HG03045 (cell line): ENCODE measurements around the gene AXIN1.
"Not testable (repeated sequence)": the region's sequence is repeated elsewhere in the genome, so short reads cannot be mapped to it uniquely, and the experiment has no call there.

ENCODE experiments used
- ATAC-seq: cut with Tn5 transposase; IDR thresholded peaks from one replicate; pipeline ENCODE4 v1.9.1; 2021; ENCODE audit warnings: mild to moderate bottlenecking, moderate library complexity; ENCODE audit not compliant: unreplicated experiment

AXIN1 gene

DNA sequence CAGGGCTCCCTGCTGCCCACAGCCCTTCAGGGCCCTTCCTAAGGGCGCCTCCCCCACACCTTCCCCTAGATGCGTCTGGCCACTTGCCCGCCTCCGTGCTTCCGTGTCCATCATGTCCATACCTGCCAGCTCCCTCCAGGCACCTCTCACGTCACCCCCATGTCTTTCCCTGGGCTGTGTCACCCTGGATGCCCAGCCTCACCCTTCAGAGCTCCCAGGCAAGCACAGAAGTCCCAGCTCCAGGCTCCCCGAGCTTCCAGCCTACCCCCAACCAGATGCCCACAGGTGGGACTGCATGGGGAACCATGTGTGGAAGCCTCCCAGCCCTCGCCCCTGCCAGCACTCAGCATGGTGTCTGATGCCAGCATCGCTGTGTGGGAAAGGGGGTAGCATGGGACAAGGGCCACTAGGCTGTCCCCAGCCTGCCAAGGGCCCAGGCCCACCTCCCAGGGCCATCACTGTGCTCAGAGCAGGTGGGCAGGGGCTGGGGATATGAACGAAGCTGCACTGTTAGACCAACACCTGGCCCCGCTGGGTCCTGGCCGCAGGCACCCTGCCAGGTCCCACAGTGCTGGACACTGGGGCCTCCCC is 1.9 kb upstream of the AXIN1 start:
- no peak for ATAC-seq

DNA sequence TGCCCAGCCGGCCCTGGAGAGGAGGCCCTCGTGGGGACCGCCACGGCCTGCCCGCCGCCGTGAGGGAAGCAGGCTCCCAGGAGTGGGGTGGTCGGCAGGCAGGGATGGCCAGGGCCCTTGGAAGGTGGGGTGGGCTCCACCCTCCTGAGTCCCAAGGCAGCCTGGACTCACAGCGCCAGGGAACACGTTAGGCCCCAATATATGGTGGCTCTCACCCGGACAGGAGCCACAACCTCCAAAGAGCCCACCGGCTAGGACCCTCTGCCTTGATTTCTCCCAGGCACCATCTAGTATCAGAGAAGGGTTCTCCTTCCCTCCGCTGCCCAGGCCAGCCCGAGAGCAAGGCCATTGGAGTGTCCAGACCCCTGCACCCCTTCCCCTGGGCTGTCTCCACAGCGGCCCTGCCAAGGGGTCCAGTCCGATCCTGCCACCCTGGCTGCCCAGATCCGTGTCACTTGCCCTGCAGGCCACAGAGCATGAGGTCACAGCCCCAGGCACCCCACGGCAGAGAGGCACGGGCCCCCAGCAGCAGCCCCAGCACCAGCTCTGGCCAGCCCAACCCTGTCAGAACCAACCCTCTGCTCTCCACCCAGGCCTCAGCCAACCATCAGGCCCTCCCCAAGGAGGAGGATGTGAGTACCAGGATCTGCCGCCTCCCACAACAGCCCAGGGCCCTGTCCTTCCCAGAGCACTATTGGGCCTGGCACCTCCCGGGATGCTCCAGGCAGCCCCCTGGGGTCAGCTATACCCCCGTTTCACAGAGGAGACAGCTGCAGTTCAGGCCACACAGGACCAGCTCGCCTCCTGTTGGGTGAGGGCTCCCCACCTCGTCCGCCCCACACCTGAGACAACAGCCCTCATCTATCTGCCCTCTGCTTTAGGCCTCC is 1.1 kb upstream of the AXIN1 start:
- ATAC-seq: peak; percentile 8

DNA sequence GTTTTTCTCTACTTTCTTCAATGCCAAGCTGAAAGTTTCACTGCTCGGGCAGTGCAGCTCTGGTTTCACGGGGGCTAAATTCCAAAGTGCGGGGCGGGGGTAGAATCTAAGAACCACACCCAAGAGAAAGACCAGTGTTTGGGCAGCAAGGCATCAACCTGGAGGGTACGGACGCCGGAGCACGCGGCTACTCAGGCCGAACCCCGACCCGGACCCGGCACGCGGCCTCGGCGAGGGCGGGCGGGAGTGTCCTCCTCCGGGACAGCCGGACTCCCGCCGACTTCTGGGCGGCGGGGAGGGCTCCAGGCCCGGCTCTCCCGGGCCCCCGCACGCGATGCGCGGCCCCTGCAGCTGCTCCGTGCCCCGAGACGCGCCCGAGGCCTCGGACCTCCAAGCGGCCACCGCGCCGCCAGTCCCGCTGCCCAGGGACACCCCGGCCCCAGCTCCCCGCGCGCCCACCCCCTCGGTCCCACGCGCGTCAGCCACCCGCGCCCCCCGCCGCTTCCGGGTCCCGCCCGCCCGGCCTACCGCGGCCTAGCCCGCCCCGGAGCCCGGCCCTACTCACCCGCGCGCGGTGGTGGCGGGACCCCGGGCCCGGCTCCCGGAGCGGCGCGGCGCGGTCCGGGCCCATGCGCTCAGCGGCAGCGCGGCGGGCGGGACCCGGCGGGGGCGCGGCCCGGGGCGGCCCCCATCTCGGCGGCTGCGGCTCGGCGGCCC is 561 bp downstream of the AXIN1 start:
- ATAC-seq: peak; percentile 31

DNA sequence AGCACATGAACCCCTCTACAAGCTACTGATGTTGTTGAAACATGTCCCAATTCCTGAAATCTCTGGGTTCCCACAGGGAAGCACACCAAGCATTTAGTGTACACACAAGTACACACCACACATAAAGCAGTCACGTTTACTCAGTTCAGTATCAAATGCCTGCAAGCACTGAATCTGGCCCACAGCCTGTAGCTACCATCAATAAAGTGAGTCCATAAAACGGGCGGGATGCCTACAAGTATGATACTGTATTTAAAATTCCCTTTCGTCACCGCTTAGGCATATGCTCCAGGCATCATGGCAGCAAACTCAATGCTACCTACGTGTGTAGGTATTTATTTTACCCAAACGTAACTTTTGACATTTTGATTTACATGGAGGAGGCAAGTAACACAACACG is 2.3 kb downstream of the AXIN1 start:
- ATAC-seq: no peak

- no peak for ATAC-seq
These were observed 3.3 kb downstream of the AXIN1 start for GRCh38 chr16:349211-349610.

DNA sequence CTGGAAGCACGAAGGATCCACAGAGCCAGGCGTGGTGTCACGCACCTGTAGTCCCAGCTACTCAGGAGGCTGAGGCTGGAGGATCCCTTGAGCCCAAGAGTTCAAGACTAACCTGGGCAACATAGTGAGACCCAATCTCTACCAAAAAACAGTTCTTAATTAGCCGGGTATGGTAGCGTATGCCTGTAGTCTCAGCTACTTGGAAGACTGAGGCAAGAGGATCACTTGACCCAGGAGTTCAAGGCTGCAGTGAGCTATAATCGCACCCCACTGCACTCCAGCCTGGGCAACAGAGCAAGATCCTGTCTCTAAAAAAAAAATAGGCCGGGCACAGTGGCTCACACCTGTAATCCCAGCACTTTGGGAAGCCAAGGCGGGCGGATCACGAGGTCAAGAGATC is 4.0 kb downstream of the AXIN1 start:
- not testable (repeated sequence) for ATAC-seq

GRCh38 chr16:347203-347602 is 5.3 kb downstream of the AXIN1 start:
- no peak for ATAC-seq

- ATAC-seq: no peak
These were observed 5.9 kb downstream of the AXIN1 start for GRCh38 chr16:346587-346986.

GRCh38 chr16:345772-346171 is 6.8 kb downstream of the AXIN1 start:
- no peak for ATAC-seq

DNA sequence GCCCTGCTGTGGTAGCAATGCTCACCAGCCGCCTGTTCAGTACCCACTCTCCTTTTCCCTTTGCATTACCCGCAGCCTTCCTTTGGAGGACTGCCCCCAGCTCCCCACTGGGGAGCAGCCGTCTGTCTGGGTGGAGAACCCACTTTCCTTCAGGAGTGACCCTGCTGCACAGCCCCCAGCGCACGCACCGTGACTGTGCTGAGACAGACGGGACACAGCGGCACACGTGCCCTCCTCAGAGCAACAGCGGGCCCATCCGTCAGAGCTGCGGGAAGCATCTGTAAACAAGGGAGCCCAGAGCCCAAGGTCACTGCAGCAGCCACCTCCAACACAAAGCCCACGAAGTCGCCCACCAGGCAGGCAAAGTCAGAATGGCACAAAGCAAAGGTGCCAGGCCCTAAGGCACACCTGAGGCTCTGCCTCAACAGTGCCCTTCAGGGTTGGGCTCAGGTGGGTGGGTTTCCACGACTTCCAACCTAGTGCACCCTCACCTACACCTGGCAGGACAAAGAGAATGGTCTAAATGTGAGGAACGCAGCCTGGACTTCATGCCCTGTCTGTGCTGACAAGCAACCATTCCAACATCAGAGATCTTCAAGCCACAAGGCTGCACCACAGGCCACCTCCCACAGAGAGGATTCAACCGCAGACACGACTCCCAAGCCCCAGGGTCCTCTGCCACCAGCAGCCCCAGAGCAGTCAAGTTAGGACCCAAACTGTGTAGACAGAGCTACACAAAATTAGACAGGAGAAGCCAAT is 9.9 kb downstream of the AXIN1 start:
- no peak for ATAC-seq

DNA sequence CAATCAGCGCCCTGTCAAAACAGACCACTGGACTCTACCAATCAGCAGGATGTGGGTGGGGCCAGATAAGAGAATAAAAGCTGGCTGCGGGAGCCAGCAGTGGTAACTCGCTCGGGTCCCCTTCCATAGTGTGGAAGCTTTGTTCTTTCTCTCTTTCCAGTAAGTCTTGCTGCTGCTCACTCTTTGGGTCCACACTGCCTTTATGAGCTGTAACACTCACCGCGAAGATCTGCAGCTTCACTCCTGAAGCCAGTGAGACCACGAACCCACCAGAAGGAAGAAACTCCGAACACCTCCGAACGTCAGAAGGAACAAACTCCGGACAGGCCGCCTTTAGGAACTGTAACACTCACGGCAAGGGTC is 10.6 kb downstream of the AXIN1 start:
- not testable (repeated sequence) for ATAC-seq

DNA sequence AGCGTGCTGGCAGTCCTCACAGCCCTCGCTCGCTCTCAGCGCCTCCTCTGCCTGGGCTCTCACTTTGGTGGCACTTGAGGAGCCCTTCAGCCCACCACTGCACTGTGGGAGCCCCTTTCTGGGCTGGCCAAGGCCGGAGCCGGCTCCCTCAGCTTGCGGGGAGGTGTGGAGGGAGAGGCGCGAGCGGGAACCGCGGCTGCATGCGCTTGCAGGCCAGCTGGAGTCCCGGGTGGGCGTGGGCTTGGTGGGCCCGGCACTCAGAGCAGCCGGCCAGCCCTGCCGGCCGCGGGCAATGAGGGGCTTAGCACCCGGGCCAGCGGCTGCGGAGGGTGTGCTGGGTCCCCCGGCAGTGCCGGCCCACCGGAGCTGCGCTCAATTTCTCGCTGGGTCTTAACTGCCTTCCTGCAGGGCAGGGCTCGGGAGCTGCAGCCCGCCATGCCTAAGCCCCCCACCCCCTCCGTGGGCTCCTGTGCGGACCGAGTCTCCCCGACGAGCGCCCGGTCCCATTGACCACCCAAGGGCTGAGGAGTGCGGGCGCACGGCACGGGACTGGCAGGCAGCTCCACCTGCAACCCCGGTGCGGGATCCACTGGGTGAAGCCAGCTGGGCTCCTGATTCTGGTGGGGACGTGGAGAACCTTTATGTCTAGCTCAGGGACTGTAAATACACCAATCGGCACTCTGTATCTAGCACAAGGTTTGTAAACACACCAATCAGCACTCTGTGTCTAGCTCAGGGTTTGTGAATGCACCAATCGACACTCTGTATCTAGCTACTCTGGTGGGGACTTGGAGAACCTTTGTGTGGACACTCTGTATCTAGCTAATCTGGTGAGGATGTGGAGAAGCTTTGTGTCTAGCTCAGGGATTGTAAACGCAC is 11.2 kb downstream of the AXIN1 start:
- not testable (repeated sequence) for ATAC-seq

- ATAC-seq: no peak
These were observed 12.0 kb downstream of the AXIN1 start for GRCh38 chr16:340370-341091.

GRCh38 chr16:339680-340079 is 12.8 kb downstream of the AXIN1 start:
- no peak for ATAC-seq

DNA sequence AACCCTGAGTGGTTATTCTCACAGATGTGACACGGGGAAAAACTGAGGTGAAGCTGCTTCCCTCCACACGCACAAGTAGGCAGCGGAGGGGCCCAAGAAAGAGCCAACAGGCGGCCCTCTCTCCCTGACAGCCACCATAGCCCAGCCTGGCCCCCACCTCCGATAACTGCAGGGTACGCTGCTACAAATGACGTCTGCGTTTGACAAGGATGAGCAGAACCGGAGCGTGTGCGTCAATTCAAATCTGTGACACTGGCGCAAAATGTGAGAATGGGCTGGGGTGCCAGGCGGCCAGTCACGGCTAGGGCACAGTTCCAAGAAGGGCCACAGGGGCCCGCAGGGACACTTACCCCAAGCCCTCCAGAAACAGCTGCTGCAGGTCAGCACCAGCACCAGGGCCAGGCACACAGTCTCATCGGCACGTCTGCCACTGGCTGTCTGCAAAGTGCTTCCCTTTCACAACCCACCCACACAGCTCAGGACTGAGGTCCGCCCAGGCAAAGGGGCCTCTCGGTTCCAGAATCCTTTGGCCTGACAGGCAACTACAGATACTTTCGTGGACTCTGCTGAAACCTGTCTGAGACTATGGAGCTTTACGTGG is 14.4 kb downstream of the AXIN1 start:
- no peak for ATAC-seq

DNA sequence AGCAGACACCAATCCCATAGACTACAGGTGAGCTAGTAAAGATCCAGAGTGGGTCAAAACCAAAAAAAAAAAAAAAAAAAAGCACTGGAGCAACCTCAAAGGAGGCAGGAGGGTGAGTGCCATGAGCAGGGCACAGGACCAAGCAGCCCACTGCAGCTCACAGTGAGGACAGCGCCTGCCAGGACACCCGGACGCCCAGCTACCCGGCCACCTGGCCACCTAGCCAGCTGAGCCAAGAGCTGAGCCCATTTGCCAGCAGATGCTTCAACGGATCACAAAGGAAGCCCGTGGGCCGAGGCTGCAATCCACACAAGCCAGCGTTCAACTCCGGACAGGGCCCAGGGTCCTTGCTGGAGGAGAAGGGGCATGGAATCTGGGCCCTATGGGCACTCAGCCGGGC is 15.1 kb downstream of the AXIN1 start:
- no peak for ATAC-seq

GRCh38 chr16:336269-336668 is 16.3 kb downstream of the AXIN1 start:
- ATAC-seq: no peak

DNA sequence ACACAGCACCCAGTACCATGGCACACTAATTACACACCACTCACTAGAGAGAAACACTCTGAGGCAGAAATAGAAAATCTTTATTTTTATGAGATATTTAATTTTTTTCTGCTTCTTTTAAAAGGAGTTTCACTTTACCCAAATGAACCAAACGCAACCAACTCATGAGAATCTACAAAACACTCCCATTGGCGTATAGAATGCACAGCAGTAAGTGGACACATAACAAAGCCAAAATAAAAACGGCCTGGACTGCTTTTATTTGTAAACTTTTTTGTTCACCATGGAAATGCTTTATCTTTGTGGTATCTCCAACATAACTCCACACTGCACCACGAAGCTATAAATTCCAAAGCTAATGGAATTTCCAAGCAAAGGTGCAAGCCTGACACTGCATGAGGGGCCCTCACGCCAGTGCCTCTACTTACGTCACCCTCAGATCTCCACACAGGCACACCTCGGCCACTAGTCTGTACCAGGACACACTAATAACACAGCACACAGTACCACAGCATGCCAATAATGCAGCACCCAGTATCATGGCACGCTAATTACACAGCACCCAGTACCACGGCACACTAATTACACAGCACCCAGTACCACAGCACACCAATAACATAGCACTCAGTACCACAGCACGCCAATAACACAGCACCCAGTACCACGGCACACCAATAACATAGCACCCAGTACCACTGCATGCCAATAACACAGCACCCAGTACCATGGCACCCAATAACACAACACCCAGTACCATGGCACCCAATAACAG is 17.5 kb downstream of the AXIN1 start:
- ATAC-seq: not testable (repeated sequence)
